Uterus (tissue), 2 donors: ENCODE data around the gene SF3B6.
"Not testable (repeated sequence)": the region's sequence is repeated elsewhere in the genome, so short reads cannot be mapped to it uniquely, and the experiment has no call there.

Experiments used
- POLR2A ChIP-seq, 2 donors: fragments of 450-650 bp; IDR thresholded peaks; one replicate each; pipeline ENCODE4 v1.6.1; 2016; ENCODE audit warnings: antibody characterized with exemption in 2 of 2, mild to moderate bottlenecking in 1 of 2, moderate library complexity in 1 of 2
- TF ChIP-seq, protein P1 (sequence below), 4 experiments: fragments of 200-600 bp in 2 of 4; fragments of 450-650 bp in 2 of 4; sonication (generic) in 2 of 4; IDR thresholded peaks; one replicate each; pipeline ENCODE4 v1.5.1; 2016 to 2019; ENCODE audit warnings: antibody characterized with exemption in 4 of 4, mild to moderate bottlenecking in 2 of 4, moderate library complexity in 1 of 4

DNA sequence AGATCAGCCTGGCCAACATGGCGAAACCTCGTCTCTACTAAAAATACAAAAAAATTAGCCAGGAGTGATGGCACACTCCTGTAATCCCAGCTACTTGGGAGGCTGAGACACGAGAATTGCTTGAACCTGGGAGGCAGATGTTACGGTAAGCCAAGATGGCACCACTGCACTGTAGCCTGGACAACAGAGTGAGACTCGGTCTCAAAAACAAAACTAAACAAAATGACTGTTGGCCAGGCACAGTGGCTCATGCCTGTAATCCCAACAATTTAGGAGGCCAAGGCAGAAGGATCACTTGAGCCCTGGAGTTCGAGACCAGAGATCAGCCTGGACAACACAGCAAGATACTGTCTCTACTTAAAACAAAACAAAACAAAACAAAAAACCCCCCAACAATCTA, 33.0 kb downstream of the SF3B6 start:
- TF ChIP-seq, protein P1, sequence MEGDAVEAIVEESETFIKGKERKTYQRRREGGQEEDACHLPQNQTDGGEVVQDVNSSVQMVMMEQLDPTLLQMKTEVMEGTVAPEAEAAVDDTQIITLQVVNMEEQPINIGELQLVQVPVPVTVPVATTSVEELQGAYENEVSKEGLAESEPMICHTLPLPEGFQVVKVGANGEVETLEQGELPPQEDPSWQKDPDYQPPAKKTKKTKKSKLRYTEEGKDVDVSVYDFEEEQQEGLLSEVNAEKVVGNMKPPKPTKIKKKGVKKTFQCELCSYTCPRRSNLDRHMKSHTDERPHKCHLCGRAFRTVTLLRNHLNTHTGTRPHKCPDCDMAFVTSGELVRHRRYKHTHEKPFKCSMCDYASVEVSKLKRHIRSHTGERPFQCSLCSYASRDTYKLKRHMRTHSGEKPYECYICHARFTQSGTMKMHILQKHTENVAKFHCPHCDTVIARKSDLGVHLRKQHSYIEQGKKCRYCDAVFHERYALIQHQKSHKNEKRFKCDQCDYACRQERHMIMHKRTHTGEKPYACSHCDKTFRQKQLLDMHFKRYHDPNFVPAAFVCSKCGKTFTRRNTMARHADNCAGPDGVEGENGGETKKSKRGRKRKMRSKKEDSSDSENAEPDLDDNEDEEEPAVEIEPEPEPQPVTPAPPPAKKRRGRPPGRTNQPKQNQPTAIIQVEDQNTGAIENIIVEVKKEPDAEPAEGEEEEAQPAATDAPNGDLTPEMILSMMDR (IDR thresholded peaks at IDR 0.05), result not testable (repeated sequence)
- not testable (repeated sequence) for TF ChIP-seq POLR2A (IDR thresholded peaks at IDR 0.05)
